ENCODE data around the gene STAU1. TPM values are rescaled to one million over a fixed set of nuclear protein-coding genes. Genes with fewer than 3 reads are reported as not detected.

Gene STAU1
- total and polyA plus RNA-seq, 10 of the 15 experiments (the other 5 are each of a cell fraction or from before 2014, with no cell fraction given) = 13.9 to 66.2 (median 45.6) TPM

DNA sequence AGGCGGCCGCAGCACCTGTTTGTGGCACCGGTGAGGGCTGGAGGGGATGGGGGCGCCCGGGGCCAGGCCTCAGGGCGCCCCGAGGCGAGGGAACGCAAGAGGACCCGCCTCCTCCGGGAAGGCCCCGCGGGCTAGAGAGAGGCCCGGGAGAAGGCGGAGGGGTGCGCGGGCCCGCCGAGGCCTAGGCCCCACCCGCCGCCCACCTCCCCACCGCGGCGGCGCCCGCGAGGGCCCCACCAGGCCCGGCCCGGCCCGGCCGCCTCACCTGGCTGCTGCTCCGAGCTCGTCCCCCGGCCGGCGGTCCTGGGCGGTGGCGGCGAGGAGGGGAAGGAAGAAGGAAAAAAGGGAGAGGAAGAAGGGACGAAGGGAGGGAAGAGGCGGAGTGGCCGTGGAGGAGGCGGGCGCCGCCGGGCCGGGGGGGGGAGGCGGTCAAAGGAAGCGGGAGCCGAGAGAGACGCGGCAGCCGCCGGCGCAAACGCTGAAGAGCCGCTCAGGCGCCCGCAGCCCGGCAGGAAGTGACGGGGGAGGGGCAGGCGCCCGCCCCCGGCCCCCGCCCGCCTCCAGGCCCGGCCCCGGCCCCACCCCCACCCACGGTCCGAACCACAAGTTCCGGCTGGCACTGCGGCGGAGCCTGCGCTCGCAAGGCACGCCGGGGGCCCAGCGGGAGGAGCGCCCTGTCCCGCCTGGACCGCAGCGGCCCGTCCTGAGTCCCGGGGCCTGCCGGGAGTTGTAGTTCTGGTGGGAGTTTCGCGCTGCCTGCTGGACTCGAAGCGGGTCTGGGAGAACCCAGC, at the start of gene STAU1 (continued):
- TF ChIP-seq, protein P1, sequence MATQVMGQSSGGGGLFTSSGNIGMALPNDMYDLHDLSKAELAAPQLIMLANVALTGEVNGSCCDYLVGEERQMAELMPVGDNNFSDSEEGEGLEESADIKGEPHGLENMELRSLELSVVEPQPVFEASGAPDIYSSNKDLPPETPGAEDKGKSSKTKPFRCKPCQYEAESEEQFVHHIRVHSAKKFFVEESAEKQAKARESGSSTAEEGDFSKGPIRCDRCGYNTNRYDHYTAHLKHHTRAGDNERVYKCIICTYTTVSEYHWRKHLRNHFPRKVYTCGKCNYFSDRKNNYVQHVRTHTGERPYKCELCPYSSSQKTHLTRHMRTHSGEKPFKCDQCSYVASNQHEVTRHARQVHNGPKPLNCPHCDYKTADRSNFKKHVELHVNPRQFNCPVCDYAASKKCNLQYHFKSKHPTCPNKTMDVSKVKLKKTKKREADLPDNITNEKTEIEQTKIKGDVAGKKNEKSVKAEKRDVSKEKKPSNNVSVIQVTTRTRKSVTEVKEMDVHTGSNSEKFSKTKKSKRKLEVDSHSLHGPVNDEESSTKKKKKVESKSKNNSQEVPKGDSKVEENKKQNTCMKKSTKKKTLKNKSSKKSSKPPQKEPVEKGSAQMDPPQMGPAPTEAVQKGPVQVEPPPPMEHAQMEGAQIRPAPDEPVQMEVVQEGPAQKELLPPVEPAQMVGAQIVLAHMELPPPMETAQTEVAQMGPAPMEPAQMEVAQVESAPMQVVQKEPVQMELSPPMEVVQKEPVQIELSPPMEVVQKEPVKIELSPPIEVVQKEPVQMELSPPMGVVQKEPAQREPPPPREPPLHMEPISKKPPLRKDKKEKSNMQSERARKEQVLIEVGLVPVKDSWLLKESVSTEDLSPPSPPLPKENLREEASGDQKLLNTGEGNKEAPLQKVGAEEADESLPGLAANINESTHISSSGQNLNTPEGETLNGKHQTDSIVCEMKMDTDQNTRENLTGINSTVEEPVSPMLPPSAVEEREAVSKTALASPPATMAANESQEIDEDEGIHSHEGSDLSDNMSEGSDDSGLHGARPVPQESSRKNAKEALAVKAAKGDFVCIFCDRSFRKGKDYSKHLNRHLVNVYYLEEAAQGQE (IDR thresholded peaks at IDR 0.05; ENCODE audit: low read depth, low read length) = no peak
- TF ChIP-seq HDGF (IDR thresholded peaks at IDR 0.05) (no peak), RB1 (IDR thresholded peaks at IDR 0.05; ENCODE audit: borderline replicate concordance) (peak; percentile 52; the same call in 1 of the 2 replicates), ZNF24 (IDR thresholded peaks at IDR 0.05) (no peak), STAT1 (conservative IDR thresholded peaks at IDR 0.05) (no peak), HCFC1 (IDR thresholded peaks at IDR 0.05; ENCODE audit: low read length) (peak; percentile 97), JUND (IDR thresholded peaks at IDR 0.05; ENCODE audit: low read depth, low read length) (no peak), CHD1 (IDR thresholded peaks at IDR 0.05; ENCODE audit: low read depth, low read length) (no peak), PML (IDR thresholded peaks at IDR 0.05; ENCODE audit: low read length) (no peak), IRF4 (IDR thresholded peaks at IDR 0.05; ENCODE audit: low read depth, low read length) (no peak), ZNF274 (IDR thresholded peaks at IDR 0.05; ENCODE audit: insufficient read depth, insufficient read length) (no peak), RAD21 (IDR thresholded peaks at IDR 0.05; ENCODE audit: insufficient read depth, low read depth, low read length) (no peak), SUPT20H (IDR thresholded peaks at IDR 0.05; ENCODE audit: borderline replicate concordance, control insufficient read depth, low read depth, low read length) (no peak), FOS (IDR thresholded peaks at IDR 0.05; ENCODE audit: borderline replicate concordance, extremely low read depth, insufficient read length) (no peak)
- TF ChIP-seq, protein P2, sequence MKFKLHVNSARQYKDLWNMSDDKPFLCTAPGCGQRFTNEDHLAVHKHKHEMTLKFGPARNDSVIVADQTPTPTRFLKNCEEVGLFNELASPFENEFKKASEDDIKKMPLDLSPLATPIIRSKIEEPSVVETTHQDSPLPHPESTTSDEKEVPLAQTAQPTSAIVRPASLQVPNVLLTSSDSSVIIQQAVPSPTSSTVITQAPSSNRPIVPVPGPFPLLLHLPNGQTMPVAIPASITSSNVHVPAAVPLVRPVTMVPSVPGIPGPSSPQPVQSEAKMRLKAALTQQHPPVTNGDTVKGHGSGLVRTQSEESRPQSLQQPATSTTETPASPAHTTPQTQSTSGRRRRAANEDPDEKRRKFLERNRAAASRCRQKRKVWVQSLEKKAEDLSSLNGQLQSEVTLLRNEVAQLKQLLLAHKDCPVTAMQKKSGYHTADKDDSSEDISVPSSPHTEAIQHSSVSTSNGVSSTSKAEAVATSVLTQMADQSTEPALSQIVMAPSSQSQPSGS (IDR thresholded peaks at IDR 0.05; ENCODE audit: low read length) = no peak
- TF ChIP-seq, protein P3, sequence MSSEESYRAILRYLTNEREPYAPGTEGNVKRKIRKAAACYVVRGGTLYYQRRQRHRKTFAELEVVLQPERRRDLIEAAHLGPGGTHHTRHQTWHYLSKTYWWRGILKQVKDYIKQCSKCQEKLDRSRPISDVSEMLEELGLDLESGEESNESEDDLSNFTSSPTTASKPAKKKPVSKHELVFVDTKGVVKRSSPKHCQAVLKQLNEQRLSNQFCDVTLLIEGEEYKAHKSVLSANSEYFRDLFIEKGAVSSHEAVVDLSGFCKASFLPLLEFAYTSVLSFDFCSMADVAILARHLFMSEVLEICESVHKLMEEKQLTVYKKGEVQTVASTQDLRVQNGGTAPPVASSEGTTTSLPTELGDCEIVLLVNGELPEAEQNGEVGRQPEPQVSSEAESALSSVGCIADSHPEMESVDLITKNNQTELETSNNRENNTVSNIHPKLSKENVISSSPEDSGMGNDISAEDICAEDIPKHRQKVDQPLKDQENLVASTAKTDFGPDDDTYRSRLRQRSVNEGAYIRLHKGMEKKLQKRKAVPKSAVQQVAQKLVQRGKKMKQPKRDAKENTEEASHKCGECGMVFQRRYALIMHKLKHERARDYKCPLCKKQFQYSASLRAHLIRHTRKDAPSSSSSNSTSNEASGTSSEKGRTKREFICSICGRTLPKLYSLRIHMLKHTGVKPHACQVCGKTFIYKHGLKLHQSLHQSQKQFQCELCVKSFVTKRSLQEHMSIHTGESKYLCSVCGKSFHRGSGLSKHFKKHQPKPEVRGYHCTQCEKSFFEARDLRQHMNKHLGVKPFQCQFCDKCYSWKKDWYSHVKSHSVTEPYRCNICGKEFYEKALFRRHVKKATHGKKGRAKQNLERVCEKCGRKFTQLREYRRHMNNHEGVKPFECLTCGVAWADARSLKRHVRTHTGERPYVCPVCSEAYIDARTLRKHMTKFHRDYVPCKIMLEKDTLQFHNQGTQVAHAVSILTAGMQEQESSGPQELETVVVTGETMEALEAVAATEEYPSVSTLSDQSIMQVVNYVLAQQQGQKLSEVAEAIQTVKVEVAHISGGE (CRISPR knock-in tag; IDR thresholded peaks at IDR 0.05) = no peak
- TF ChIP-seq, protein P4, sequence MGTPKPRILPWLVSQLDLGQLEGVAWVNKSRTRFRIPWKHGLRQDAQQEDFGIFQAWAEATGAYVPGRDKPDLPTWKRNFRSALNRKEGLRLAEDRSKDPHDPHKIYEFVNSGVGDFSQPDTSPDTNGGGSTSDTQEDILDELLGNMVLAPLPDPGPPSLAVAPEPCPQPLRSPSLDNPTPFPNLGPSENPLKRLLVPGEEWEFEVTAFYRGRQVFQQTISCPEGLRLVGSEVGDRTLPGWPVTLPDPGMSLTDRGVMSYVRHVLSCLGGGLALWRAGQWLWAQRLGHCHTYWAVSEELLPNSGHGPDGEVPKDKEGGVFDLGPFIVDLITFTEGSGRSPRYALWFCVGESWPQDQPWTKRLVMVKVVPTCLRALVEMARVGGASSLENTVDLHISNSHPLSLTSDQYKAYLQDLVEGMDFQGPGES (IDR thresholded peaks at IDR 0.05) = no peak
